GM18868 (cell line): Measurements from ENCODE around the gene FAM120A.

Source experiments
- ATAC-seq: cut with Tn5 transposase; IDR thresholded peaks from one replicate; pipeline ENCODE4 v1.9.1; 2021; ENCODE audit warnings: mild to moderate bottlenecking, moderate library complexity; ENCODE audit not compliant: unreplicated experiment

The FAM120A gene

GRCh38 chr9:93467462-93467861, 16.0 kb downstream of the FAM120A start:
- ATAC-seq = no peak

GRCh38 chr9:93468763-93469456, 17.4 kb downstream of the FAM120A start:
- ATAC-seq = no peak

GRCh38 chr9:93470391-93470790, 18.9 kb downstream of the FAM120A start:
- no peak for ATAC-seq

- ATAC-seq = no peak
Observed at GRCh38 chr9:93471124-93471523, 19.6 kb downstream of the FAM120A start.

- ATAC-seq = no peak
Observed at GRCh38 chr9:93473411-93473810, 21.9 kb downstream of the FAM120A start.

- ATAC-seq = no peak
Observed at GRCh38 chr9:93475108-93475507, 23.6 kb downstream of the FAM120A start.

- ATAC-seq = no peak
Observed at GRCh38 chr9:93475856-93476255, 24.4 kb downstream of the FAM120A start.

- ATAC-seq = no peak
Observed at GRCh38 chr9:93476924-93477323, 25.4 kb downstream of the FAM120A start.

- no peak for ATAC-seq
Observed at GRCh38 chr9:93477397-93477796, 25.9 kb downstream of the FAM120A start.

GRCh38 chr9:93479726-93480125, 28.2 kb downstream of the FAM120A start:
- no peak for ATAC-seq

GRCh38 chr9:93480262-93480661, 28.8 kb downstream of the FAM120A start:
- ATAC-seq = no peak

- ATAC-seq = no peak
Observed at GRCh38 chr9:93480728-93481324, 29.3 kb downstream of the FAM120A start.

- ATAC-seq = no peak
Observed at GRCh38 chr9:93483497-93483896, 32.0 kb downstream of the FAM120A start.

GRCh38 chr9:93486268-93486667, 34.8 kb downstream of the FAM120A start:
- ATAC-seq = no peak

- ATAC-seq = no peak
Observed at GRCh38 chr9:93488244-93488643, 36.8 kb downstream of the FAM120A start.

GRCh38 chr9:93491593-93492232, 40.2 kb downstream of the FAM120A start:
- no peak for ATAC-seq

- no peak for ATAC-seq
Observed at GRCh38 chr9:93492327-93492726, 40.8 kb downstream of the FAM120A start.

GRCh38 chr9:93493949-93494348, 42.5 kb downstream of the FAM120A start:
- ATAC-seq = no peak

GRCh38 chr9:93496285-93496684, 44.8 kb downstream of the FAM120A start:
- ATAC-seq = no peak

GRCh38 chr9:93500571-93501298, 49.2 kb downstream of the FAM120A start:
- no peak for ATAC-seq

GRCh38 chr9:93501406-93501805, 49.9 kb downstream of the FAM120A start:
- no peak for ATAC-seq

- no peak for ATAC-seq
Observed at GRCh38 chr9:93503381-93503780, 51.9 kb downstream of the FAM120A start.
